Measurements from ENCODE around the gene POLE. TPM values are rescaled to one million over a fixed set of nuclear protein-coding genes. Genes with fewer than 3 reads are reported as not detected.

The POLE gene
- total RNA-seq, 1 donor from 2014 or later: 56.7 TPM

- Histone ChIP-seq H3K36me3 (peaks cover 0 to 15% of the 10 kb centered on the region in 2 donors), H3K27ac (no peak overlapping the region), H3K4me3 (no peak overlapping the region), H3K4me1 (no peaks in the 10 kb centered on the region), H3K9me3 (no peaks in the 10 kb centered on the region), H3K27me3 (no peaks in the 10 kb centered on the region)
- TF ChIP-seq POLR2AphosphoS5 (IDR thresholded peaks at IDR 0.05; ENCODE audit: insufficient read depth in 1 of 2, low read depth in 1 of 2) (no peak), CTCF (IDR thresholded peaks at IDR 0.05) (no peak), POLR2A (IDR thresholded peaks at IDR 0.05) (no peak)
- intact Hi-C loops (cut with DNase I): no loop called here
- no peak for DNase-seq (ENCODE audit: extremely low spot score in 2 of 2)
Observed at GRCh38 chr12:132579744-132580143, 107.4 kb downstream of the POLE start.

- TF ChIP-seq CTCF (IDR thresholded peaks at IDR 0.05): no peak
- TF ChIP-seq POLR2A (IDR thresholded peaks at IDR 0.05): no peak
- no peak for TF ChIP-seq POLR2AphosphoS5 (IDR thresholded peaks at IDR 0.05; ENCODE audit: insufficient read depth in 1 of 2, low read depth in 1 of 2)
- no peaks in the 10 kb centered on the region for H3K27me3 ChIP-seq
- no peaks in the 10 kb centered on the region for H3K9me3 ChIP-seq
- H3K4me1 ChIP-seq: no peaks in the 10 kb centered on the region
- no peak overlapping the region for H3K4me3 ChIP-seq
- no peak overlapping the region for H3K27ac ChIP-seq
- no peak for DNase-seq (ENCODE audit: extremely low spot score in 2 of 2)
- intact Hi-C loops (cut with DNase I): no loop called here
- H3K36me3 ChIP-seq: peaks cover 0 to 14% of the 10 kb centered on the region in 2 donors
Observed at GRCh38 chr12:132578826-132579225, 108.3 kb downstream of the POLE start.

- Histone ChIP-seq H3K4me1 (no peaks in the 10 kb centered on the region), H3K36me3 (peaks cover 0 to 14% of the 10 kb centered on the region in 2 donors), H3K27me3 (no peaks in the 10 kb centered on the region), H3K9me3 (no peaks in the 10 kb centered on the region), H3K4me3 (no peak overlapping the region), H3K27ac (no peak overlapping the region)
- no peak for DNase-seq (ENCODE audit: extremely low spot score in 2 of 2)
- TF ChIP-seq CTCF (IDR thresholded peaks at IDR 0.05) (no peak), POLR2A (IDR thresholded peaks at IDR 0.05) (no peak), POLR2AphosphoS5 (IDR thresholded peaks at IDR 0.05; ENCODE audit: insufficient read depth in 1 of 2, low read depth in 1 of 2) (no peak)
- intact Hi-C loops (cut with DNase I): no loop called here
Observed at GRCh38 chr12:132578118-132578517, 109.0 kb downstream of the POLE start.

- intact Hi-C loops (cut with DNase I): no loop called here
- peaks cover 0 to 14% of the 10 kb centered on the region in 2 donors for H3K36me3 ChIP-seq
Observed at GRCh38 chr12:132577191-132577920, 109.8 kb downstream of the POLE start.

More at GRCh38 chr12:132577191-132577920, 109.8 kb downstream of the POLE start:
- H3K27me3 ChIP-seq: no peaks in the 10 kb centered on the region
- no peak overlapping the region for H3K27ac ChIP-seq
- no peak for TF ChIP-seq CTCF (IDR thresholded peaks at IDR 0.05)
- TF ChIP-seq POLR2AphosphoS5 (IDR thresholded peaks at IDR 0.05; ENCODE audit: insufficient read depth in 1 of 2, low read depth in 1 of 2): no peak
- TF ChIP-seq POLR2A (IDR thresholded peaks at IDR 0.05): no peak
- no peaks in the 10 kb centered on the region for H3K9me3 ChIP-seq
- DNase-seq (ENCODE audit: extremely low spot score in 2 of 2): no peak
- H3K4me1 ChIP-seq: no peaks in the 10 kb centered on the region
- no peak overlapping the region for H3K4me3 ChIP-seq

Data from vagina (tissue), 2 donors.